Measurements from ENCODE around the gene MRC2.
A peak's percentile ranks its signal among the peaks of the same experiment; 100 is the strongest.
"Not testable (repeated sequence)": the region's sequence is repeated elsewhere in the genome, so short reads cannot be mapped to it uniquely, and the experiment has no call there.

The MRC2 gene, protein sequence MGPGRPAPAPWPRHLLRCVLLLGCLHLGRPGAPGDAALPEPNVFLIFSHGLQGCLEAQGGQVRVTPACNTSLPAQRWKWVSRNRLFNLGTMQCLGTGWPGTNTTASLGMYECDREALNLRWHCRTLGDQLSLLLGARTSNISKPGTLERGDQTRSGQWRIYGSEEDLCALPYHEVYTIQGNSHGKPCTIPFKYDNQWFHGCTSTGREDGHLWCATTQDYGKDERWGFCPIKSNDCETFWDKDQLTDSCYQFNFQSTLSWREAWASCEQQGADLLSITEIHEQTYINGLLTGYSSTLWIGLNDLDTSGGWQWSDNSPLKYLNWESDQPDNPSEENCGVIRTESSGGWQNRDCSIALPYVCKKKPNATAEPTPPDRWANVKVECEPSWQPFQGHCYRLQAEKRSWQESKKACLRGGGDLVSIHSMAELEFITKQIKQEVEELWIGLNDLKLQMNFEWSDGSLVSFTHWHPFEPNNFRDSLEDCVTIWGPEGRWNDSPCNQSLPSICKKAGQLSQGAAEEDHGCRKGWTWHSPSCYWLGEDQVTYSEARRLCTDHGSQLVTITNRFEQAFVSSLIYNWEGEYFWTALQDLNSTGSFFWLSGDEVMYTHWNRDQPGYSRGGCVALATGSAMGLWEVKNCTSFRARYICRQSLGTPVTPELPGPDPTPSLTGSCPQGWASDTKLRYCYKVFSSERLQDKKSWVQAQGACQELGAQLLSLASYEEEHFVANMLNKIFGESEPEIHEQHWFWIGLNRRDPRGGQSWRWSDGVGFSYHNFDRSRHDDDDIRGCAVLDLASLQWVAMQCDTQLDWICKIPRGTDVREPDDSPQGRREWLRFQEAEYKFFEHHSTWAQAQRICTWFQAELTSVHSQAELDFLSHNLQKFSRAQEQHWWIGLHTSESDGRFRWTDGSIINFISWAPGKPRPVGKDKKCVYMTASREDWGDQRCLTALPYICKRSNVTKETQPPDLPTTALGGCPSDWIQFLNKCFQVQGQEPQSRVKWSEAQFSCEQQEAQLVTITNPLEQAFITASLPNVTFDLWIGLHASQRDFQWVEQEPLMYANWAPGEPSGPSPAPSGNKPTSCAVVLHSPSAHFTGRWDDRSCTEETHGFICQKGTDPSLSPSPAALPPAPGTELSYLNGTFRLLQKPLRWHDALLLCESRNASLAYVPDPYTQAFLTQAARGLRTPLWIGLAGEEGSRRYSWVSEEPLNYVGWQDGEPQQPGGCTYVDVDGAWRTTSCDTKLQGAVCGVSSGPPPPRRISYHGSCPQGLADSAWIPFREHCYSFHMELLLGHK (N-terminal part only)
- 2.8 to 16.9 (median 4.8) reads per million in 4 donors for total RNA-seq

DNA sequence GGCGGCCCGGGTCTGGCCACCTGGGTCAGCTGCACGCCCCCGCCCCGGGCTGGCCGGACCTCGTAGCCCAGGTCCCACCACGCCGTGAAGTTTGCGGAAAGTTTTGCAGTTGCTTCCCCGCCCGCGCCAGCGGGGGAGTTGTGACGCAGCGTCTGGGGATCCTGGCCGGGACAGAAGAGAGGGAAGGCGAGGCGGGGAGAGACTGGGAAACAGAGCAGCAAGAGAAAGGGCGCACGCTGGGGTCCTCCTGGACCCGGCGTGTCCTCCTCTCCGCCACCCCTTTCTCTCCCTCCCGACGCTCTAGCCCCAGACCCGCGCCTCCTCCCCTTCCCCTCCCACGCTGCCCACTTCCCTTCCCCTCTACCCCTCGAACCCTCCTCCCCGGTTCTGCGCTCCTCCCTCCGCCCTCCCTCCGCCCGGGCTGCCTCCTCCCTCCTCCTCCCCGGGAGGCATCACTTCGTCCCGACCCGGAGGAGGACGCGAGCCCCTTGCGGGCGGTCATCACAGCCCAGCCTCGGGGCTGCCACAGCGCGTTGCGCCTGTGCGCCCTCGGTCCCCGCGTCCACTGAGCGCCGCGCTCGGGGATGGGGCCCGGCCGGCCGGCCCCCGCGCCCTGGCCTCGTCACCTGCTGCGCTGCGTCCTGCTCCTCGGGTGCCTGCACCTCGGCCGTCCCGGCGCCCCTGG, at the start of gene MRC2:
Gene MRC2, plus strand, starts transcription at position 452 of the 685 bp plus-strand sequence. Its CDS starts 133 bp downstream, at position 585.
- peak in 1 of 5 donors; percentile 32 for DNase-seq

- no peak for DNase-seq
Measured at GRCh38 chr17:62578757-62579487, 48.5 kb upstream of the MRC2 start.

- no peak for DNase-seq
Measured at GRCh38 chr17:62580947-62581346, 46.5 kb upstream of the MRC2 start.

DNA sequence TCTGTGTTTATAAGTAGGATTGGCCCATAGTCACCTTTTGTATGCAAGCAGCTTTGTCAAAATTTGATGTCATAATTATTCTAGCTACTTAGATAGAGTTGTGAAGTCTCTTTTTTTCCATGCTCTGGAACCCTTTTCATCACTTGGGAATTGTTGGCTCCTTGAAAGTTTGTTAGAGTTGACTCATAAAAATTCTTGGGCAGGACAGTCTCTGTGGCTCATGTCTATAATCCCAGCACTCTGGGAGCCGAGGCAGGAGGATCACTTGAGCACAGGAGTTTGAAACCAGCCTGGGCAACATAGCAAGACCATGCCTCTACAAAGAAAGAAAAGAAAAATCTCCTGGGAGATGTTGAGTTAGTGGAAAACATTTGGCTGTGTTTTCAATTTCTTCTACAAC, 45.7 kb upstream of the MRC2 start:
- no peak for DNase-seq

- no peak for DNase-seq
Measured at GRCh38 chr17:62587554-62587953, 39.9 kb upstream of the MRC2 start.

DNA sequence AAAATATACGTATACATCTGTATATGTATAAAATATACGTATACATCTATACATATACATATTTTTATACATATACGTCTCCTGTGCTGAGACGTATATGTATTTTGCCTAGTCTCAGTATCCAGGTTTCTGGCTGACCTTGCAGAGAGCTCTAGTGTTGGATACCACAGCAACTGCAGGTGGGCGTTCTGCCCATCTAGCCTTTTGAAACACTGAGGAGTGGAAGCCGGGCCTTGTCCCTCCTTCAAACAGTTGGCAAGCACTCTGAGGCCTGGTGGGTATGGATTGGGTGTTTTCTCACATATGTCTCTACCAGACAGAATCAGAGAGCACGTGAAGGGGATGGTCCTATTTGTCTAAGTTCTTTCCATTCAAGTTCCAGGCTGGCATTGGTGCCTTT, 39.4 kb upstream of the MRC2 start:
- DNase-seq = no peak

GRCh38 chr17:62591333-62591732, 36.1 kb upstream of the MRC2 start:
- DNase-seq = no peak

- not testable (repeated sequence) for DNase-seq
Measured at GRCh38 chr17:62591822-62592221, 35.6 kb upstream of the MRC2 start.

GRCh38 chr17:62592341-62593099, 35.0 kb upstream of the MRC2 start:
- DNase-seq = no peak

- no peak for DNase-seq
Measured at GRCh38 chr17:62595484-62595883, 32.0 kb upstream of the MRC2 start.

DNA sequence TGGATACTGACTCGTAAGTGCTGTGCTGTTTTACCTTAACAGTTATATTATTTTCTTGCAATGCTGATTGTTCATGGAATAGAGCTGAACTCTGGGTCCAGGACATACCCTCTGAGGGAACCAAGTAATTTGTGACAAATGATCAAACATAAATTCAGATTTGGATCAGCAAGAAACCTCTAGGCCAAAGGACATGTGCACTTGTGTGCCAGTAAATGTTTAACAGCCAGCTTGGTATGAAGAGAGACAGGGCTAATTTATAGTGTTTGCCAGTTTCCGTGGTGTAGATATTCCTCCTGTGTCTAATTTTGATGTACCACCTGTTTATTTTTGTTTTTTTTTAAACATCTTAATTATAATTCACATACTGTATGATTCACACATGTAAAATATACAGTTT, 30.8 kb upstream of the MRC2 start:
- no peak for DNase-seq

GRCh38 chr17:62597150-62597549, 30.3 kb upstream of the MRC2 start:
- DNase-seq = no peak

- no peak for DNase-seq
Measured at GRCh38 chr17:62597920-62598319, 29.6 kb upstream of the MRC2 start.

DNA sequence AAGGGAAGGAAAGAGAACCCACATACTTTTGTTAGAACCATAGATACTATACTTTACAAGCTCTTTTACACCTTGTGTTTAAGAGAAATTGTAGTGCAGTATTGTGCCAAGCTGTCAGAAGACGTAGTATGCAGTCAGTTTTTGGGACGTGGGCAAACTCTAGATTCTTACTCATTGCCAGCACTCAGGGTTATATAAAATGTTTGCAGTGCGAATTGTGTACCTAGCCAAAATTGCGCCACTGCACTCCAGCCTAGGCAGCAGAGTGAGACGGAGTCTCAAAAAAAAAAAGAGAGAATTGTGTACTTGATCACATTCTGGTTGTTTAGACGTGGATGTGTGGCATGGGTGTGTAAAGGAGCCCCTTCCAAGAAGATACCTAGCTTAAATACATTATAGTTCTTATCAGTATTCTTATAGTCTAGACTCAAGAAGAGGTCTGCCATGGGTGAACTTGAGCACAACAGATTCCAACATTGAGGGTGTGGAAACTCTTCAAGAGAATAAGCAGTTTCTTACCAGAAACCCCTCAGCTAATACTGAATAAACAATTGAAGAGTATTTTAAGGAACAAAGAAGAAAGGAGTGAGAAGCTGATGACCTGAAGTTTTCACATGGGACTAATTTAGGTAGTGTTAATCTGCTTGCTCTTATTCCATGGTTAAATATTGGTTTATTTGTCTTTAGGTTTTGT, 27.4 kb upstream of the MRC2 start:
- DNase-seq = no peak

DNA sequence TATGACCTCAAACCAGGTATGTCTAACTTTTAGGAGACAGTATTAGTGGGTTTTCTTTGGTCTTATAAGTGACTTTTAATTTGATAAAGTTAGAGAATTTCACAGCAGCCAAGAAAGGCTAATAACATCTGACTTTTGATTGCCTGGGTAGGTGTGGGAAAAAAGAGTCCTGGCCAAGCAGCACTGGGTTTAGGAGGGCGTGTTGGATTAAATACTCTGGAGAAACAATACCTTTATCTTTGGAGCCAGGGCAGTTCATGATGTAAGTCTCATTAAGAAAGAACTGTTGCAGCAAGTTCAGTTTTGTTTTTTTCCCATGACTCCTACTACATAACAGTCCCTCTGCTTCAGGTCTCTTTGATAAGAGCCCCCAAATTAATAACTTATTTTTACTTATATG, 26.7 kb upstream of the MRC2 start:
- DNase-seq = no peak

GRCh38 chr17:62601471-62601870, 26.0 kb upstream of the MRC2 start:
- no peak for DNase-seq

GRCh38 chr17:62603783-62604182, 23.7 kb upstream of the MRC2 start:
- DNase-seq = not testable (repeated sequence)

GRCh38 chr17:62605588-62605987, 21.9 kb upstream of the MRC2 start:
- DNase-seq = no peak

DNA sequence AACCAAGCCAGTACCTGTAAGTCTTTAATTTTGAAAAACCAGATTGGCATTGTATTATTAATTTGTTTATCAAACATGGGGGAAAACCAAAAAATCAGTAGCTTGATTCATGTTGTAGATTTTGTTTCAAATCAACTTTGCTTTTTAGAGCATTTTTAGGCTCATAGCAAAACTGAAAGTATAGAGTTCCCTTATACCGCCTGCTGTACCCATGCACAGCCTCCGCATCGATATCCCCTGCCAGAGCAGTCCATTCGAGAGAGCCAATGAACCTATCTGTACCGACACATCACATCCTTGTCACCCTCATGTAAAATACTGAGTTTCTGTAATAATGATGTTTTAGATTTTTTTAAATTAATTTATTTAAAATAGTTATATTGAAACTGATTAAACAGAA, 16.2 kb upstream of the MRC2 start:
- peak in 1 of 5 donors; percentile 33 for DNase-seq

GRCh38 chr17:62611728-62612127, 15.7 kb upstream of the MRC2 start:
- DNase-seq = peak in 1 of 5 donors; percentile 25
